Kidney (tissue), 14 donors: Measurements from ENCODE around the gene MYLK4. TPM values are rescaled to one million over a fixed set of nuclear protein-coding genes. Genes with fewer than 3 reads are reported as not detected.

Experiments used
- DNase-seq, 5 donors: peaks; one replicate each; pipeline ENCODE4 v3.0.0-alpha.2; 2013 to 2020
- FAIRE-seq: peaks from 2 replicates; lab custom pipeline; 2012; peaks lifted over from hg19 to GRCh38; lab: Jason Lieb, UNC
- H3K27ac ChIP-seq, 2 donors: one replicate each; pipeline ENCODE4 v1.7.0; 2013; ENCODE audit warnings: low read depth in 2 of 2, low read length in 2 of 2, inconsistent platforms in 1 of 2
- H3K27me3 ChIP-seq: one replicate; pipeline ENCODE4 v1.7.1; 2013; ENCODE audit warnings: low read length, inconsistent platforms; ENCODE audit not compliant: control insufficient read depth, insufficient read depth
- H3K36me3 ChIP-seq, 3 donors: one replicate each; pipeline versions ENCODE4 v1.7.0 to v1.7.1; 2013; ENCODE audit warnings: low read length in 3 of 3, control low read depth in 1 of 3, inconsistent platforms in 1 of 3; ENCODE audit not compliant: insufficient read depth in 3 of 3, control insufficient read depth in 2 of 3
- H3K4me1 ChIP-seq, 3 donors: one replicate each; pipeline versions ENCODE4 v1.7.0 to v1.7.1; 2013; ENCODE audit warnings: low read length in 3 of 3, inconsistent platforms in 1 of 3, low read depth in 1 of 3; ENCODE audit not compliant: control insufficient read depth in 2 of 3, insufficient read depth in 2 of 3
- H3K4me3 ChIP-seq, 3 donors: one replicate each; pipeline versions ENCODE4 v1.7.0 to v1.8.1; 2013; ENCODE audit warnings: low read length in 3 of 3, control low read depth in 1 of 3, inconsistent platforms in 1 of 3
- H3K9ac ChIP-seq, 3 donors: one replicate each; pipeline versions ENCODE4 v1.7.0 to v1.7.1; 2013; ENCODE audit warnings: low read length in 3 of 3, control low read depth in 1 of 3, inconsistent platforms in 1 of 3
- H3K9me3 ChIP-seq, 3 donors: one replicate each; pipeline versions ENCODE4 v1.7.0 to v1.7.1; 2013; ENCODE audit warnings: low read length in 3 of 3, control low read depth in 1 of 3, inconsistent platforms in 1 of 3; ENCODE audit not compliant: control insufficient read depth in 2 of 3, insufficient read depth in 1 of 3
- intact Hi-C: fragments of 100-400 bp; cut with DNase I; formaldehyde crosslinking; loops from one replicate; pipeline ENCODE4 v1.11.1; 2022
- polyA plus RNA-seq: library from polyadenylated mRNA; stranded (reverse); fragments of 350-450 nt; fragmentation: Illumina TruSeq; extraction: RNeasy Lipid Tissue Mini Kit (QIAGEN cat#74804); gene quantifications from one replicate; pipeline ENCODE4 v1.2.3, GENCODE V29; 2014; ENCODE audit warnings: low read depth, low replicate concordance; ENCODE audit not compliant: insufficient read depth
- total RNA-seq: library from RNA; stranded (reverse); fragmentation: NEBNext Ultra II Directional; extraction: Animal tissue kit (Norgen Biotek cat#: 25700); gene quantifications from one replicate; pipeline ENCODE4 v1.2.1, GENCODE V29; 2021
- TF ChIP-seq, protein P1 (sequence below): IDR thresholded peaks from 3 replicates; pipeline ENCODE4 v1.5.1; 2012; ENCODE audit warnings: mild to moderate bottlenecking, moderate library complexity, borderline replicate concordance; ENCODE audit not compliant: insufficient read depth; ENCODE audit errors: extremely low read depth
- donor health status: control.
- donor health status: control.
- donor health status: control.
- donor health status: control.
- donor health status: control.
- donor health status: DM: yes; HTN: yes; CAD: no.
- donor health status: Normal renal cell carcinoma (clear cell type).

Gene MYLK4
- total and polyA plus RNA-seq, 2 donors from 2014 or later: 1.1 to 1.3 TPM

DNA sequence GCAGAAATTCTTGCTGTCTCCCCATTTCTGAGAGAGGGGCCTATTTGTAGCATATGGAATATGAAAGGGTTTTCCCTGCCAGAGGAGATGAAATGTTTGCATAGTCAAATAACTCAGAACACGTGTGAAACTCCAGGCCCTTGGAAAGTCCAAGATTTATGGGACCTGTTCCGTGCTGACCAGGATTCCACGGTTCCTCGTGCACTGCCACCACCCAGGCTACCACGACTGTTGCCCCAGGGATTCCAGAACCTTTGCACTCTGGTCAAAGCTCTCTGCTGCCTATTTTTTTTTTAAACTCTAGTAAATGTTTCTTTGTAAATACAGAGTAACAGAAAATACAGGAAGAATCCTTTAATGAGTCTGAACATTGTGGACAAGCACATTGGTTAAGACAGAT, 35.0 kb downstream of the MYLK4 start:
- FAIRE-seq (peak; percentile 15), DNase-seq (peak in 3 of 5 donors; percentile 13 to 51 (median 33))
- no peak overlapping the region for H3K9ac ChIP-seq
- H3K4me1 ChIP-seq: peaks cover 0 to 13% (median 4%) of the 10 kb centered on the region in 3 donors
- H3K27me3 ChIP-seq: no peaks in the 10 kb centered on the region
- H3K4me3 ChIP-seq: no peak overlapping the region
- TF ChIP-seq, protein P1, sequence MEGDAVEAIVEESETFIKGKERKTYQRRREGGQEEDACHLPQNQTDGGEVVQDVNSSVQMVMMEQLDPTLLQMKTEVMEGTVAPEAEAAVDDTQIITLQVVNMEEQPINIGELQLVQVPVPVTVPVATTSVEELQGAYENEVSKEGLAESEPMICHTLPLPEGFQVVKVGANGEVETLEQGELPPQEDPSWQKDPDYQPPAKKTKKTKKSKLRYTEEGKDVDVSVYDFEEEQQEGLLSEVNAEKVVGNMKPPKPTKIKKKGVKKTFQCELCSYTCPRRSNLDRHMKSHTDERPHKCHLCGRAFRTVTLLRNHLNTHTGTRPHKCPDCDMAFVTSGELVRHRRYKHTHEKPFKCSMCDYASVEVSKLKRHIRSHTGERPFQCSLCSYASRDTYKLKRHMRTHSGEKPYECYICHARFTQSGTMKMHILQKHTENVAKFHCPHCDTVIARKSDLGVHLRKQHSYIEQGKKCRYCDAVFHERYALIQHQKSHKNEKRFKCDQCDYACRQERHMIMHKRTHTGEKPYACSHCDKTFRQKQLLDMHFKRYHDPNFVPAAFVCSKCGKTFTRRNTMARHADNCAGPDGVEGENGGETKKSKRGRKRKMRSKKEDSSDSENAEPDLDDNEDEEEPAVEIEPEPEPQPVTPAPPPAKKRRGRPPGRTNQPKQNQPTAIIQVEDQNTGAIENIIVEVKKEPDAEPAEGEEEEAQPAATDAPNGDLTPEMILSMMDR: no peak
- peak overlapping the region in 1 of 2 donors; percentile 55 for H3K27ac ChIP-seq
- H3K36me3 ChIP-seq: no peaks in the 10 kb centered on the region
- intact Hi-C loops: no loop called here
- no peaks in the 10 kb centered on the region for H3K9me3 ChIP-seq

GRCh38 chr6:2714111-2714895, 36.4 kb downstream of the MYLK4 start:
- Histone ChIP-seq H3K9me3 (no peaks in the 10 kb centered on the region), H3K4me1 (peaks cover 0 to 13% (median 4%) of the 10 kb centered on the region in 3 donors), H3K4me3 (no peak overlapping the region), H3K27ac (no peak overlapping the region), H3K27me3 (no peaks in the 10 kb centered on the region), H3K36me3 (no peaks in the 10 kb centered on the region), H3K9ac (no peak overlapping the region)
- intact Hi-C loops: no loop called here
- TF ChIP-seq, protein P1: no peak
- DNase-seq: no peak
- FAIRE-seq: no peak

- H3K9me3 ChIP-seq: no peaks in the 10 kb centered on the region
- no peaks in the 10 kb centered on the region for H3K27me3 ChIP-seq
- no peak overlapping the region for H3K9ac ChIP-seq
- TF ChIP-seq, protein P1: no peak
- intact Hi-C loops: no loop called here
- no peak overlapping the region for H3K4me3 ChIP-seq
- H3K27ac ChIP-seq: no peak overlapping the region
- H3K36me3 ChIP-seq: no peaks in the 10 kb centered on the region
- DNase-seq (no peak), FAIRE-seq (no peak)
- H3K4me1 ChIP-seq: peaks cover 0 to 13% (median 4%) of the 10 kb centered on the region in 3 donors
These were observed 37.1 kb downstream of the MYLK4 start for GRCh38 chr6:2713473-2714110.
